ENCODE measurements around the gene FAM222A. TPM values are rescaled to one million over a fixed set of nuclear protein-coding genes. Genes with fewer than 3 reads are reported as not detected.

The FAM222A gene
- total RNA-seq, 1 donor = 0.54 TPM

DNA sequence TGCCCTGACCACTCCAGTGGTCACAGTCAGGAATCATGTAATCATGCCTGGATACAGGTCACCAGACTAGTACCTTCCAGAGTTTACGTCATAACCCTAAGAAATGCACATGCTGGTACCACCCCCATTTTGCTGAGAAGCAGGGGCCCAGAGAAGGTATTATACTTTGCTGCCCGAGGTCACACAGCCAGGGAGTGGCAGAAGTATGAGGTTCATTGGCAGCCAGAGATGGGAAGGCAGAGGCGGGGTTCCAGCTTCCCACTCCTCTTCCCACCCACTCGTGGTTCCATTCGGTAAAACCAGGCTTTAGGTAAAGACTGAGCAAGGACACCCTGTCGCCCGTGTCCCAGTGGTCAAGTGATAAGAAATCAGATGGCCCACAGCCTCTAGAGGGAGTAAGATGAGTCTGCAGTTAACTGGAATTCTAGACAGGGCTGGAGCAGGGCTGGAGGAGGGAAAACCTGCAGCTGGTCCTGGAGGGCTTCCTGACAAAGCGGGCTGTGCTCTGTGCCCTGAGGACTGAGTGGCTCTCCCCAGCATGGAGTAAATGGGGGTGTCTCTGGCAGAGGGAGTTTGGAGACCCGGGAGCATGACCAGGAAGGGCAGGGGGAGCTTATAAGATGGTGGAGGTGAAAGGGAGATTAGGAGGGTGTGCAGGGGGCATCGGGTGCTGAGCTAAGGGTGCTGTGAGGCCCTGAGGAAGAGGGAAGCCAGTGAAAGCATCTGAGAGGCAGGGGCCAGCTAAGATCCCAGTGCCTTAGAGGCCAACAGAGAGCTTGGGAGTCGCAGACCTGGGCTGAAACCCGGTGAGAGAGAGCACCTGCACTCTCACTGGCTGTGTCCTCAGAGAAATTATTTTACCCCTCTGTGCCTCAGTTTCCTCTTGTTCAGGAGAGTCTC lies 5.7 kb downstream of the FAM222A start:
- TF ChIP-seq CTCF (IDR thresholded peaks at IDR 0.05; ENCODE audit: insufficient read depth, low read length) = peak; percentile 26
- H3K4me3 ChIP-seq (ENCODE audit: low read depth, low read length) = no peak overlapping the region
- no peak for DNase-seq (ENCODE audit: low read depth)

DNA sequence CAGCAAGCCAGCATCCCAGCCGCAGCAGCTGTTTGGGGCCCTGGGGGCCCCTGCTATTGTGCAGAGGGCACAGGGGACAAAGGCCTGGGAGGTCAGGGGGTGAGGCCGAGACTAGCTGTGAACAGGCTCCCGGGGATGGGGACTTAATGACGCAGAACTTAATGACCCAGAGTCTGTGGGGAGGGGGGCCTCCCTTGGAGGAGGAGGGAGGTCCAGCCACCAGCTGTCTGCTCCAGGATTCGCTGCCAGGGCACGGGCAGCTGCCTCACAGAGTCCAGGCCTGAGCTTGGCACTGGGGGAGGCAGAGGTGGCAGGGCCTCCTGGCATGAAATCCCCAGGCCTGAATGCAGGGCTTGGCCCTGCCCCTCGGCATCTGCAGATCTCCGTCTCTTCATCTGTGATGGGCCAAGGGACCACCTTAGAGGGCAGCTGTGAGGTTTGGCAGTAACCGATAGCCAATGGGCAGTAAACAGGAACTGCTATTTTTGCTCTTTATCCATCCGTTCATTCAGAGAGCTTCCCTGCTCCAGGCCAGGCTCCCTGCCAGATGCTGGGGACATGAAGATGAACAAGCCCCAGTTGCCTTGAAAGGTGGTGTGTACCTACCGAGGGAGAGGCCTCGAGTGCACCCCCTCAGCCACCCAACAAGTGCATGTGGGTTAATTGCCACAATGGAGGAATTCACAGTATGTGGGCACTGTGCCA lies 6.7 kb downstream of the FAM222A start:
- DNase-seq (ENCODE audit: low read depth) = no peak
- no peak for TF ChIP-seq CTCF (IDR thresholded peaks at IDR 0.05; ENCODE audit: insufficient read depth, low read length)
- no peak overlapping the region for H3K4me3 ChIP-seq (ENCODE audit: low read depth, low read length)

- no peak for TF ChIP-seq CTCF (IDR thresholded peaks at IDR 0.05; ENCODE audit: insufficient read depth, low read length)
- no peak for DNase-seq (ENCODE audit: low read depth)
- no peak overlapping the region for H3K4me3 ChIP-seq (ENCODE audit: low read depth, low read length)
Measured at GRCh38 chr12:109720857-109721189, 7.2 kb downstream of the FAM222A start.

GRCh38 chr12:109721276-109721675 lies 7.7 kb downstream of the FAM222A start:
- no peak for TF ChIP-seq CTCF (IDR thresholded peaks at IDR 0.05; ENCODE audit: insufficient read depth, low read length)
- no peak overlapping the region for H3K4me3 ChIP-seq (ENCODE audit: low read depth, low read length)
- DNase-seq (ENCODE audit: low read depth) = no peak

- no peak for TF ChIP-seq CTCF (IDR thresholded peaks at IDR 0.05; ENCODE audit: insufficient read depth, low read length)
- no peak overlapping the region for H3K4me3 ChIP-seq (ENCODE audit: low read depth, low read length)
- no peak for DNase-seq (ENCODE audit: low read depth)
Measured at GRCh38 chr12:109722022-109722720, 8.5 kb downstream of the FAM222A start.

- DNase-seq (ENCODE audit: low read depth) = no peak
- H3K4me3 ChIP-seq (ENCODE audit: low read depth, low read length) = no peak overlapping the region
- no peak for TF ChIP-seq CTCF (IDR thresholded peaks at IDR 0.05; ENCODE audit: insufficient read depth, low read length)
Measured at GRCh38 chr12:109722721-109723094, 9.1 kb downstream of the FAM222A start.

Data from fibroblast of the aortic adventitia (primary cell).